Measurements from ENCODE around the gene FKBP7.
A peak's percentile ranks its signal among the peaks of the same experiment; 100 is the strongest.
"Not testable (repeated sequence)": the region's sequence is repeated elsewhere in the genome, so short reads cannot be mapped to it uniquely, and the experiment has no call there.

Gene FKBP7

GRCh38 chr2:178484245-178485041 is 6.0 kb upstream of the FKBP7 start:
- peak; percentile 85 for DNase-seq

GRCh38 chr2:178482437-178482836 is 4.0 kb upstream of the FKBP7 start:
- DNase-seq: peak; percentile 67

- peak; percentile 100 for DNase-seq
These were observed 2.1 kb upstream of the FKBP7 start, which contains the start of gene PLEKHA3 for GRCh38 chr2:178480227-178481181. TSS of gene PLEKHA3 (plus strand) at chr2:178480457. CDS start at chr2:178480870, 413 bp downstream.

- DNase-seq: peak; percentile 60
These were observed 1.4 kb upstream of the FKBP7 start for GRCh38 chr2:178479758-178480226.

GRCh38 chr2:178479275-178479616 is 846 bp upstream of the FKBP7 start:
- DNase-seq: peak; percentile 62

- DNase-seq: peak; percentile 75
These were observed 316 bp downstream of the FKBP7 start for GRCh38 chr2:178478130-178478438.

GRCh38 chr2:178477443-178478129 is 814 bp downstream of the FKBP7 start:
- peak; percentile 55 for DNase-seq

- peak; percentile 17 for DNase-seq
These were observed 1.9 kb downstream of the FKBP7 start for GRCh38 chr2:178476477-178476876.

- no peak for DNase-seq
These were observed 3.8 kb downstream of the FKBP7 start for GRCh38 chr2:178474560-178474959.

- no peak for DNase-seq
These were observed 4.5 kb downstream of the FKBP7 start for GRCh38 chr2:178473931-178474330.

GRCh38 chr2:178473373-178473772 is 5.0 kb downstream of the FKBP7 start:
- no peak for DNase-seq

GRCh38 chr2:178471313-178471712 is 7.1 kb downstream of the FKBP7 start:
- DNase-seq: not testable (repeated sequence)

- no peak for DNase-seq
These were observed 9.1 kb downstream of the FKBP7 start for GRCh38 chr2:178469219-178469849.

GRCh38 chr2:178457390-178457886 is 21.0 kb downstream of the FKBP7 start:
- no peak for DNase-seq

GRCh38 chr2:178455947-178456346 is 22.5 kb downstream of the FKBP7 start:
- no peak for DNase-seq

GRCh38 chr2:178452870-178453269 is 25.5 kb downstream of the FKBP7 start:
- peak; percentile 14 for DNase-seq

GRCh38 chr2:178452334-178452733 is 26.1 kb downstream of the FKBP7 start:
- no peak for DNase-seq

GRCh38 chr2:178450774-178451525 is 27.4 kb downstream of the FKBP7 start, which contains the start of the genes PJVK and PRKRA:
TSS of gene PJVK (plus strand) at chr2:178451378. CDS start at chr2:178453410, 2,032 bp downstream.
TSS of gene PRKRA (minus strand) at chr2:178451175. CDS start at chr2:178451030, 145 bp downstream.
- DNase-seq: peak; percentile 99

- peak; percentile 98 for DNase-seq
These were observed 28.0 kb downstream of the FKBP7 start for GRCh38 chr2:178450524-178450773.

- peak; percentile 89 for DNase-seq
These were observed 28.5 kb downstream of the FKBP7 start for GRCh38 chr2:178449700-178450523.

All from DMS53 (cell line).